Caco-2 (cell line): ENCODE results near the gene TMEM115. TPM values are rescaled to one million over a fixed set of nuclear protein-coding genes. Genes with fewer than 3 reads are reported as not detected.

Source experiments
- BruUV-seq: library from RNA; stranded (reverse); fragments of 400-500 nt; replicated peaks from 2 replicates; lab custom pipeline; 2021; lab: Mats Ljungman, UMichigan
- CTCF ChIA-PET: fragments of 300-600 bp; sonication (Branson Sonifier 250); formaldehyde crosslinking; loops from one replicate; lab custom pipeline; 2022; ENCODE audit warnings: antibody characterized with exemption; lab: Charles Lee
- POLR2A ChIA-PET: fragments of 300-600 bp; sonication (Branson Sonifier 250); formaldehyde crosslinking; loops from one replicate; lab custom pipeline; 2022; ENCODE audit warnings: antibody characterized with exemption; lab: Charles Lee
- DNase-seq, 2 experiments: peaks; one replicate each; pipeline versions ENCODE4 v3.0.0 to v3.0.0-alpha.2; 2020 to 2022
- H3K27me3 ChIP-seq: replicated peaks from 2 replicates; pipeline ENCODE4 v1.6.0; 2011; ENCODE audit warnings: low read length; ENCODE audit not compliant: control insufficient read depth, insufficient read depth
- H3K36me3 ChIP-seq: 2 replicates; pipeline ENCODE4 v1.5.1; 2011; ENCODE audit warnings: low read length; ENCODE audit not compliant: control insufficient read depth, insufficient read depth
- H3K4me1 ChIP-seq: fragments of 250-450 bp; sonication (Bioruptor Pico); 2 replicates; pipeline ENCODE4 v1.5.1; 2020; ENCODE audit warnings: mild to moderate bottlenecking
- H3K4me3 ChIP-seq: 2 replicates; pipeline ENCODE4 v1.5.1; 2011; ENCODE audit warnings: low read depth, mild to moderate bottlenecking, control low read depth, low read length
- H3K9me3 ChIP-seq: fragments of 250-450 bp; sonication (Bioruptor Pico); 2 replicates; pipeline ENCODE4 v1.5.1; 2020; ENCODE audit warnings: mild to moderate bottlenecking, moderate library complexity
- H3K27ac Mint-ChIP-seq: one replicate; pipeline ENCODE4 v1.8.0; 2022; ENCODE audit warnings: mixed read lengths; ENCODE audit not compliant: unreplicated experiment
- H3K27me3 Mint-ChIP-seq: one replicate; pipeline ENCODE4 v1.8.0; 2022; ENCODE audit warnings: mixed read lengths; ENCODE audit not compliant: insufficient read depth, unreplicated experiment
- H3K36me3 Mint-ChIP-seq: one replicate; pipeline ENCODE4 v1.8.0; 2022; ENCODE audit warnings: mild to moderate bottlenecking, mixed read lengths; ENCODE audit not compliant: insufficient read depth, unreplicated experiment
- H3K4me1 Mint-ChIP-seq: one replicate; pipeline ENCODE4 v1.8.0; 2022; ENCODE audit warnings: low read depth, mixed read lengths; ENCODE audit not compliant: unreplicated experiment
- H3K4me3 Mint-ChIP-seq: one replicate; pipeline ENCODE4 v1.8.0; 2022; ENCODE audit warnings: mild to moderate bottlenecking, moderate library complexity, mixed read lengths; ENCODE audit not compliant: unreplicated experiment
- H3K9me3 Mint-ChIP-seq: one replicate; pipeline ENCODE4 v1.8.0; 2022; ENCODE audit warnings: mixed read lengths; ENCODE audit not compliant: unreplicated experiment
- intact Hi-C: fragments of 100-400 bp; cut with micrococcal nuclease; formaldehyde crosslinking; loops from one replicate; pipeline ENCODE4 v1.10.0; 2022; ENCODE audit not compliant: unreplicated experiment
- total RNA-seq: library from RNA; stranded (reverse); gene quantifications from 2 replicates; pipeline ENCODE4 v1.2.3, GENCODE V29; 2022
- TF ChIP-seq, protein P1 (sequence below), 2 experiments: fragments of 200-600 bp in 1 of 2; IDR thresholded peaks; 1 replicate in 1 of 2; 2 replicates in 1 of 2; pipeline versions ENCODE4 v1.5.1 to v1.8.0; 2011 to 2022; ENCODE audit warnings: antibody characterized with exemption in 1 of 2, control low read depth in 1 of 2, inconsistent platforms in 1 of 2, low read depth in 1 of 2, low read length in 1 of 2, mild to moderate bottlenecking in 1 of 2, moderate library complexity in 1 of 2; ENCODE audit not compliant: insufficient read depth in 1 of 2, severe bottlenecking in 1 of 2, unreplicated experiment in 1 of 2

TMEM115 gene
- total RNA-seq, 1 experiment from 2014 or later: 23.9 TPM

DNA sequence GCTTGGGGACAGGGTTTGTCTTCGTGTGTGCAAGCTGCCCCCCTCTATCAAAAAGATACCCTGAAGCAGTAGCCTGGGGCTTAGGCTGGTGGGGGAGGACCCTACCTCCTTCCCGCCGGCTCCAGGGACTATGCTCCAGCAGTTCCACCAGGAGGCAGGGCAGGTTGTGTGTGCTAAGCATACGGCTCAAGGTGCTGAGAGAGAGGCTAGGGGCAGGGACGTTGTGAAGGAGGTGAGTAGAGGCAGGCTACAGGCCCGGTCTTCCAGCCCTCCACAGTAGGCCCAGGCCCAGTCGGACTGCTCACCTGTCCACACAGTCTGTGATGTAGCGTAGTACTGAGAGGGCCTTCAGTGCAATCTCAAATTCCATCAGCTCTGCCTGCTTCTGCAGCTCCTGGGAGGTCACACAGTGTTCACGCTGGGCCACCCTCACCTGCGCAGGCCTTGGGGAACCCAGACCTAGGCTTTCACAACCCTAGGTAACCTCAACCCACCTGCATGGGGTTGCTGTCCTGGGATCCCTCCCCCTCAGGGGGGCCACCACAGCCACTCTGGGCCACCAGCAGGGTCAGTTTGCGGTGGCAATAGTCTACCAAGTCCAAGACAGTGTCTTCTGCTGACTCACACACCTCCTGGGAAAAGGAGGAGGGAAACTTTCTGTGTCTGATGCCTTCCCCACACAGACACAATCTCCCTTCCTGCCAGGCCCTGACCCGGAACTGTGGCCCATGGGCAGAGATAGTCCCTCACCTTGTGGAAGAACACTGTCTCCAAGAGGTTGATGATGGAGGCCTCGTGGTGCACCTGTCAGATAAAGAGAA is 16.3 kb downstream of the TMEM115 start:
- Histone ChIP-seq H3K9me3 (no peaks in the 10 kb centered on the region), H3K4me3 (no peak overlapping the region), H3K4me1 (peaks cover 11% of the 10 kb centered on the region), H3K36me3 (no peaks in the 10 kb centered on the region), H3K27me3 (no peaks in the 10 kb centered on the region)
- CTCF ChIA-PET: no interaction called here
- H3K36me3 Mint-ChIP-seq: peaks cover 5% of the 10 kb centered on the region
- POLR2A ChIA-PET: no interaction called here
- no peaks in the 10 kb centered on the region for H3K9me3 Mint-ChIP-seq
- intact Hi-C loops: no loop called here
- H3K4me1 Mint-ChIP-seq: peaks cover 17% of the 10 kb centered on the region
- no peak overlapping the region for H3K4me3 Mint-ChIP-seq
- H3K27me3 Mint-ChIP-seq: no peaks in the 10 kb centered on the region
- no peak overlapping the region for H3K27ac Mint-ChIP-seq
- TF ChIP-seq, protein P1, sequence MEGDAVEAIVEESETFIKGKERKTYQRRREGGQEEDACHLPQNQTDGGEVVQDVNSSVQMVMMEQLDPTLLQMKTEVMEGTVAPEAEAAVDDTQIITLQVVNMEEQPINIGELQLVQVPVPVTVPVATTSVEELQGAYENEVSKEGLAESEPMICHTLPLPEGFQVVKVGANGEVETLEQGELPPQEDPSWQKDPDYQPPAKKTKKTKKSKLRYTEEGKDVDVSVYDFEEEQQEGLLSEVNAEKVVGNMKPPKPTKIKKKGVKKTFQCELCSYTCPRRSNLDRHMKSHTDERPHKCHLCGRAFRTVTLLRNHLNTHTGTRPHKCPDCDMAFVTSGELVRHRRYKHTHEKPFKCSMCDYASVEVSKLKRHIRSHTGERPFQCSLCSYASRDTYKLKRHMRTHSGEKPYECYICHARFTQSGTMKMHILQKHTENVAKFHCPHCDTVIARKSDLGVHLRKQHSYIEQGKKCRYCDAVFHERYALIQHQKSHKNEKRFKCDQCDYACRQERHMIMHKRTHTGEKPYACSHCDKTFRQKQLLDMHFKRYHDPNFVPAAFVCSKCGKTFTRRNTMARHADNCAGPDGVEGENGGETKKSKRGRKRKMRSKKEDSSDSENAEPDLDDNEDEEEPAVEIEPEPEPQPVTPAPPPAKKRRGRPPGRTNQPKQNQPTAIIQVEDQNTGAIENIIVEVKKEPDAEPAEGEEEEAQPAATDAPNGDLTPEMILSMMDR (IDR thresholded peaks at IDR 0.05; ENCODE audit: insufficient read depth in 1 of 2, low read depth in 1 of 2, low read length in 1 of 2, severe bottlenecking in 1 of 2, unreplicated experiment in 1 of 2): peak in 1 of 2 experiments; percentile 13
- no peak for DNase-seq
- no TSS peak for BruUV-seq

DNA sequence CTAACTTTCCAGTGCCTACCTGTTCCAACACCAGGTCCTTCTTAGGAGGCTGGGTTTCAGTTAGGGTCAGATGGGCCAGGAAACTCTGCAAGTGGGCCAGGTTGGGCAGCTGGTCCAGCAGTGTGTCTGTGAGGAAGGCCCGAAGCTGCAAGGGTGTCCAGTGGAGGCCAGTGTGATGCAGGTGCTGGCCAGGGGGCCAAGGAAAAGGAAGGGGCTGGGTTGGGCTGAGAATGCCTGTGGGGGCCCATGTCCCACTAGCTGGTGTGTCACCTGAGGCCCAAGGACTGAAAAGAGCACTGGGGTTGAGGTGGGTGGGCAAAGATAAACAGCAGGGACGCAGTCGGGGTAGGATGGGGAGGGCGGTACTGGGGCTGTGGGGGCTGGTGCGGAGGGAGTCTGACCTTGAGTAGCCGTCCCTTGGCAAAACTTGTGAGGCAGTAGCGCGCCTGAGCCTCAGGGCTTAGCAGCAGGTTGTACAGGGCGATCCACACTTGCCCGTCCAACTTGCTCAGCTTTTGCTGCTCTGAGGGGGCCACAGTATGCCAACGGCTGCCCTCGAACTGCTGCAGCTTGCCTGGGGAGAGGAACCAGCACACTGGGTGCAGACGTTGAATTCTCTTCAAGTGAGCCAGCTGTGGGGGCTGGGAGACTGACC is 17.2 kb downstream of the TMEM115 start:
- intact Hi-C loops: no loop called here
- ChIA-PET POLR2A (no interaction called here), CTCF (no interaction called here)
- Histone ChIP-seq H3K4me1 (peaks cover 10% of the 10 kb centered on the region; the same call in 1 of the 2 replicates), H3K9me3 (no peaks in the 10 kb centered on the region), H3K4me3 (no peak overlapping the region), H3K27me3 (no peaks in the 10 kb centered on the region), H3K36me3 (no peaks in the 10 kb centered on the region)
- no peaks in the 10 kb centered on the region for H3K9me3 Mint-ChIP-seq
- no peak overlapping the region for H3K27ac Mint-ChIP-seq
- H3K4me1 Mint-ChIP-seq: peaks cover 17% of the 10 kb centered on the region
- no peak overlapping the region for H3K4me3 Mint-ChIP-seq
- peaks cover 13% of the 10 kb centered on the region for H3K36me3 Mint-ChIP-seq
- BruUV-seq: no TSS peak
- TF ChIP-seq, protein P1 (IDR thresholded peaks at IDR 0.05; ENCODE audit: insufficient read depth in 1 of 2, low read depth in 1 of 2, low read length in 1 of 2, severe bottlenecking in 1 of 2, unreplicated experiment in 1 of 2): no peak
- H3K27me3 Mint-ChIP-seq: no peaks in the 10 kb centered on the region
- DNase-seq: no peak

DNA sequence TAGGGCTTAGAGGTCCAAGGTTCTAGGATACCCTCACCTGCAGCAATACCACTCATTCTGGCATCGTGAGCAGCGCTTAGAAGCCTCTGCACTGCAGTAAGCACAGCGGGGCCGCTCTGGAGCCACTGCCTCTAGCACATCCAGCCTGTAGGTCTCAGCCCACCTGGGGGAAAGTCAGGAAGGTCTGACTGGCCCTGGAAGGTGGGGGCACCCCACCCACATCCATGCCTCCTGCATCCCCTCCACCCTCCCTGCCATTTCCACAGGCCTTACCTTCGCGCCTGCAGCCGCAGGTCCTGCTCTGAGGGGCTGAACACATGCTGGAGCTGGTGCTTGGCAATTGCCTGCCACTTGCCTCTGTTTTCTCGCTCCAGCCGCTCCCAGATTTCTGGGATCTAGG is 17.8 kb downstream of the TMEM115 start:
- H3K36me3 ChIP-seq: no peaks in the 10 kb centered on the region
- intact Hi-C loops: no loop called here
- peaks cover 17% of the 10 kb centered on the region for H3K4me1 Mint-ChIP-seq
- H3K9me3 ChIP-seq: no peaks in the 10 kb centered on the region
- no peaks in the 10 kb centered on the region for H3K27me3 ChIP-seq
- no peak for DNase-seq
- H3K27me3 Mint-ChIP-seq: no peaks in the 10 kb centered on the region
- POLR2A ChIA-PET: no interaction called here
- no peaks in the 10 kb centered on the region for H3K9me3 Mint-ChIP-seq
- H3K4me3 ChIP-seq: no peak overlapping the region
- CTCF ChIA-PET: no interaction called here
- peak overlapping the region; percentile 15 for H3K4me3 Mint-ChIP-seq
- peaks cover 10% of the 10 kb centered on the region; the same call in 1 of the 2 replicates for H3K4me1 ChIP-seq
- no peak overlapping the region for H3K27ac Mint-ChIP-seq
- TF ChIP-seq, protein P1 (IDR thresholded peaks at IDR 0.05; ENCODE audit: insufficient read depth in 1 of 2, low read depth in 1 of 2, low read length in 1 of 2, severe bottlenecking in 1 of 2, unreplicated experiment in 1 of 2): no peak
- H3K36me3 Mint-ChIP-seq: peaks cover 17% of the 10 kb centered on the region
- BruUV-seq: no TSS peak
